GM23338 (cell line): ENCODE data around the gene NOP56.

Source experiments
- CTCF ChIP-seq, 2 experiments: fragments of 200-600 bp in 1 of 2; sonication (generic) in 1 of 2; conservative IDR thresholded peaks; 2 replicates each; pipeline versions ENCODE4 v1.5.1 to v1.6.1; 2016 to 2017; ENCODE audit warnings: antibody characterized with exemption in 2 of 2, low read depth in 2 of 2, mild to moderate bottlenecking in 2 of 2, moderate library complexity in 1 of 2
- EZH2 ChIP-seq: fragments of 200-600 bp; sonication (generic); IDR thresholded peaks from one replicate; pipeline ENCODE4 v1.8.0; 2017; ENCODE audit warnings: antibody characterized with exemption, mild to moderate bottlenecking, low read depth; ENCODE audit not compliant: unreplicated experiment
- EZH2phosphoT487 ChIP-seq: fragments of 200-600 bp; sonication (generic); IDR thresholded peaks from one replicate; pipeline ENCODE4 v1.8.1; 2018; ENCODE audit warnings: antibody characterized with exemption; ENCODE audit not compliant: unreplicated experiment
- NANOG ChIP-seq: IDR thresholded peaks from 2 replicates; pipeline ENCODE4 v1.6.1; 2016; ENCODE audit warnings: antibody characterized with exemption, borderline replicate concordance
- POLR2AphosphoS5 ChIP-seq: IDR thresholded peaks from 2 replicates; pipeline ENCODE4 v1.6.1; 2016; ENCODE audit warnings: antibody characterized with exemption, low read depth
- STAT1 ChIP-seq: IDR thresholded peaks from one replicate; pipeline ENCODE4 v1.6.1; 2016; ENCODE audit warnings: antibody characterized with exemption; ENCODE audit not compliant: unreplicated experiment
- ZNF462 ChIP-seq: fragments of 250-450 bp; sonication (Bioruptor Pico); IDR thresholded peaks from 2 replicates; pipeline ENCODE4 v1.5.0; 2020; ENCODE audit warnings: mild to moderate bottlenecking, moderate library complexity
- TF ChIP-seq, protein P1 (sequence below): IDR thresholded peaks from one replicate; pipeline ENCODE4 v1.6.1; 2018; ENCODE audit warnings: antibody characterized with exemption; ENCODE audit not compliant: unreplicated experiment

DNA sequence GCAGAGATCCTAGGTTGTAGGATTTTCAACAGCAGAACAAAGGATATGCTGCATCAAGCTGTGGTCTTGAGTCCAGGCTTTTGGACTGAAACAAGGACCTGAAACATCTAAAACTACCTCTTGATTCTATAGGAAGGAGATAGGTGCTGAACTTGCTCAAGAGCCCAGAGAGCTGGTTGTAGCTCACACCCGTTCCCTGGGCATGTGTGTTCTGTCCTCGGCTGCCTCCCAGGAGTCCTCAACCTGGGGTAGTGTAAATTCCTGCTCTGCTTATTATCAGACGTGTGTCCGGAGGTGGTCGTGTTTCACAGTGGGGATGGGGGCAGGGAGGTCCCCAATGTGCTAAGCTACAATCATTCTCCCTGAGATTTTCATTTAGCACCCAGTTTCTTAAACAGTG lies 4.8 kb downstream of the NOP56 start:
- TF ChIP-seq CTCF (conservative IDR thresholded peaks at IDR 0.05; ENCODE audit: low read depth in 2 of 2) (no peak), POLR2AphosphoS5 (0 out of 2 replicates have a peak, but pooled peaks have one; percentile 7), NANOG (no peak), EZH2 (no peak), EZH2phosphoT487 (no peak), ZNF462 (CRISPR knock-in tag) (no peak), STAT1 (no peak)
- TF ChIP-seq, protein P1, sequence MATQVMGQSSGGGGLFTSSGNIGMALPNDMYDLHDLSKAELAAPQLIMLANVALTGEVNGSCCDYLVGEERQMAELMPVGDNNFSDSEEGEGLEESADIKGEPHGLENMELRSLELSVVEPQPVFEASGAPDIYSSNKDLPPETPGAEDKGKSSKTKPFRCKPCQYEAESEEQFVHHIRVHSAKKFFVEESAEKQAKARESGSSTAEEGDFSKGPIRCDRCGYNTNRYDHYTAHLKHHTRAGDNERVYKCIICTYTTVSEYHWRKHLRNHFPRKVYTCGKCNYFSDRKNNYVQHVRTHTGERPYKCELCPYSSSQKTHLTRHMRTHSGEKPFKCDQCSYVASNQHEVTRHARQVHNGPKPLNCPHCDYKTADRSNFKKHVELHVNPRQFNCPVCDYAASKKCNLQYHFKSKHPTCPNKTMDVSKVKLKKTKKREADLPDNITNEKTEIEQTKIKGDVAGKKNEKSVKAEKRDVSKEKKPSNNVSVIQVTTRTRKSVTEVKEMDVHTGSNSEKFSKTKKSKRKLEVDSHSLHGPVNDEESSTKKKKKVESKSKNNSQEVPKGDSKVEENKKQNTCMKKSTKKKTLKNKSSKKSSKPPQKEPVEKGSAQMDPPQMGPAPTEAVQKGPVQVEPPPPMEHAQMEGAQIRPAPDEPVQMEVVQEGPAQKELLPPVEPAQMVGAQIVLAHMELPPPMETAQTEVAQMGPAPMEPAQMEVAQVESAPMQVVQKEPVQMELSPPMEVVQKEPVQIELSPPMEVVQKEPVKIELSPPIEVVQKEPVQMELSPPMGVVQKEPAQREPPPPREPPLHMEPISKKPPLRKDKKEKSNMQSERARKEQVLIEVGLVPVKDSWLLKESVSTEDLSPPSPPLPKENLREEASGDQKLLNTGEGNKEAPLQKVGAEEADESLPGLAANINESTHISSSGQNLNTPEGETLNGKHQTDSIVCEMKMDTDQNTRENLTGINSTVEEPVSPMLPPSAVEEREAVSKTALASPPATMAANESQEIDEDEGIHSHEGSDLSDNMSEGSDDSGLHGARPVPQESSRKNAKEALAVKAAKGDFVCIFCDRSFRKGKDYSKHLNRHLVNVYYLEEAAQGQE: no peak
